AML-193 (cell line): ENCODE measurements around the gene IGDCC3.

Experiments
- DNase-seq, 2 experiments: peaks; one replicate each; lab custom pipeline; 2025; lab: John Stamatoyannopoulos, UW

Gene IGDCC3

DNA sequence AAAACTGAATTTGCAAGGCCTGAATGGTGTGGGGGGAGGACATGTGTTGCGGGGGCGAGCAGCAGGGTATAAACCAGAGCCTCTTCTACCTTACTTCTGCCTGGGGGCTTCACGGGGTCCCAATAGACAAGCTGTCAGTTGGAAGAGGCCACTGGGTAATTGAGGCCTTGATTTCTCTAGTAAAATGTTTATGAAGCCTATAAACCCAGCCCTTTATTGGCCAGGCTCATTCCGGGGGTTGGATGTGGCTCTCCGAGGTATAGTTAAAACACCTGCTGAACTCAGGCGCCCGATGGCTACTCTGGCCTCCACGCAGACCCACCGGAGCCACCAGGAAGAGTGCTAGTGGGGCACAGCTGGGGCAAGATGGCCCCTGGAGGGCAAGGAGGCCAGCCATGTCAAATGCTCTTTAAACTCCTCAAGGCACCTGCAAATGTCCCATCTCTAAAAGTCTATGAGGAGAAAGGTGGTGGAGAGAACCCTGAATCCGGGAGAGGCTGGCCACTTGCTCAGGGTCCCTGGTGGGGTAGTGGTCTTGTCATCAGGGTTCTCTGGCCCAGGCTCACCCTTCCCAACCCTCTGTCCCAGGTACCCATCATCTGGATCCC, 34.3 kb downstream of the IGDCC3 start:
- DNase-seq, result no peak

DNA sequence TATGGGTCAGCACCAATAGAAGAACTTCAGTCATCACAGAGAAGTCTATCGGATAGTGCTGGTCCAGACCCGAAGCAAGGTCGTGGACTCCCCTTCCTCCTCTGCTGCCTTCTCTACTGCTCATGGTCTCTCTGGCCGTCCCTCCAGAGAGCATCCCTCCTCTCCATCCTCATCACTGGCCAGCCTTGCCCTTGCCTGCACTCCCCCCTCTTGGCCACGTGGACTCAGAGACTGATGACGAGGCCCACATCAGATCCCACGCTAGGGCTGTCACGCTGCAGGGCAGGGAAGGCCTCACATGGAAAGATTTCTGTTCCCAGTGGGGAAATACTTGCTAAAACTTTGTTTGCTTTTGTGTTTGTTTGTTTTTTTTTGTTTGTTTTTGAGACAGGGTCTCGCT, 35.3 kb downstream of the IGDCC3 start:
- no peak for DNase-seq

DNA sequence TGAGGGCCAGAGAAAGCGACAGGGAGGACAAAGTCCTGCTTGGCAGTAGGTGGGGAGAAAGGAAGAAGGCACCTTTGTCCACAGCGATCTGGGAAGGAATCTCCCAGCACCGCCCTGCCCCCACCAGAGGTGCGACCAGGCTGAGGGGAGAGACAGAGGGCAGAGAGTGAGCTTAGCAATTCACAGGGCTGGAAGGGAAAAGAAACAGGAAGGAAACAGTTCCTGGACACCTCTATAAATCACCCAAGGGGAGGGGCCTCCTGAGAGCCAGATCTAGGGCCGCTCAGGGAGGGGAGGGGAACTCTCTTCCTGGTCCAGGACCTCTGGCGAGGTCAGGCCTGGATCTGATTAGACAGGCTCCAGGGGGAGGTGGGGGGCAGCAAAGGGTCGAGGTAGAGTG, 37.9 kb downstream of the IGDCC3 start:
- no peak for DNase-seq

DNA sequence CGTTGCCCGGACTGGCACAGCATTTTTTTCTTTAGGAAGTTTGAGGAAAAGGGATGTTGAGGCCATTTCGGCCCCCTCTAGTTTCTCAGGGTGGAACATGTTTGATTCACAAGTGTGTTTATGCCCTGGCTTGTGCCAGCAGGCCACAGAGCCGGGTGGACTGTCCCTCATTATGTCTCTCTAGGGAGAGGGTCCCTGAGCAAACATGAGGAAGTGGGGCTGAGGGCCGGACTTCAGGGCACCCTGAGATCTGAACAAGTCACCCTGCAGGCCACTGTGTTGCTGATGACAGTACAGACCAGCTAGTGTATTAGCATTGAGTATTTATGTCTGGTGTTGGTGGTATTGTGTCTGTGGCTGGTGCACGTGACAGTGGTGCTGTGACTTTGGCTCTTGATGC, 38.4 kb downstream of the IGDCC3 start:
- no peak for DNase-seq

DNA sequence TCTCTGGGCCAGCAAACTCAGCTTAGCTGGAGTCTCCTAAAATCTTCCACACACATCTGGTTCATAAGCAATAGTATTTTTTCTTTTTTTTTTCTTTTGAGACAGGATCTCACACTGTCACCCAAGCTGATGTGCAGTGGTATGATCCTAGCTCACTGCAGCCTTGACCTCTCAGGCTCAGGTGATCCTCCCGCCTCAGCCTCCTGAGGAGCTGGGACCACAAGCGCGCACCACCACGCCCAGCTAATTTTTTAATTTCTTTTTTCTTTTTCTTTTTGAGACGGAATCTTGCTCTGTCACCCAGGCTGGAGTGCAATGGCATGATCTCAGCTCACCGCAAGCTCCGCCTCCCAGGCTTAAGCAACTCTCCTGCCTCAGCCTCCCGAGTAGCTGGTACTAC, 39.0 kb downstream of the IGDCC3 start:
- no peak for DNase-seq

DNA sequence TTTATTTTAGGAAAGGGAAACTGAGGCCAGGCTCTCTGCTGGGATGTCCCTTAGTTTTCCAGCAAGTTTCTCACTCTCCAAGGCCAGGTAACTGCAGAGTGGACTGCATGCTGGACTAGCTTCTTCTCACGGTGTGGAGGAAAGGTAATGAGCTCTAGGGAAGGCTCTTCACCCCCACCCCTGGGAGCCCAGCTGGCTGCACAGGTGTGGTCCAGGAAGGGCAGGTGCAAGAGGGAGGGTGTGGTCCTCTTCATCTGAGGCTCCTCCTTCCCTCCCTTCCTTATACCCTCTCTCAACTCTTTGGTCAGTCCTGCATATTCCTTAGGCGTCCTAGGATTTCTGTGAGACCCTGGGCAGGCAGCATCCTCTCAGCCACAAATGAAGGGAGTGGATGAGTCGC, 39.4 kb downstream of the IGDCC3 start:
- no peak for DNase-seq

DNA sequence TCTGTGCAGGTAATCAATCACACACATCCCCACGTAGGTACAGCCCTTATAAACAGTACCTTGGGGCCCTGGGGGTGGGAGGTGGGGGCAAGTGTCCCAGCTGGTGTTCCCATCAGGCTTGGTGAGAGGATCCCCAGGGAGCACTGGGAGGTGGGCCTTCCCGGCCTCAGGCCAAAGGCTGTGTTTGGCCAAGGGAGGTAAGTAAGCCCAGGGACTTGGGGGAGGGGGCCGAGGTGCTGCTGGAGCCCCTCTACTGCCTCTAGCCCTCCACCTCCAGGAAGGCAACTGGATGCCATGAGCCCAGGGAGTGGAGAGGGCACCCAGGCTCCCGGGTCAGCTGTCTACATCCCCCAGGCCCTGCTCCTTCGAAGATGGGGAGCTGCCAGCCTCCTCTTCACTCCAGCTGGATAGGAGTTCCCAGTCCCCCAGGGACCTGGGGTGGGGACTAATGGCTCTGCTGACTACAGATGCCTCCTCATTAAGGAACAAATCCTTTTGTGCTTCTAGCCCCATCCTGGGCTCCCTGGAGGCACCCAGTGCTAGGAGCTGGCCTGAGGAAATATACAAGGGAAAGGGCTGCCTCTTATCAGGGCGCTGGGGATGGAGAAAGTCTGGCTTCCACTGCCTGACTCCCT, 40.2 kb downstream of the IGDCC3 start:
- DNase-seq, result no peak

DNA sequence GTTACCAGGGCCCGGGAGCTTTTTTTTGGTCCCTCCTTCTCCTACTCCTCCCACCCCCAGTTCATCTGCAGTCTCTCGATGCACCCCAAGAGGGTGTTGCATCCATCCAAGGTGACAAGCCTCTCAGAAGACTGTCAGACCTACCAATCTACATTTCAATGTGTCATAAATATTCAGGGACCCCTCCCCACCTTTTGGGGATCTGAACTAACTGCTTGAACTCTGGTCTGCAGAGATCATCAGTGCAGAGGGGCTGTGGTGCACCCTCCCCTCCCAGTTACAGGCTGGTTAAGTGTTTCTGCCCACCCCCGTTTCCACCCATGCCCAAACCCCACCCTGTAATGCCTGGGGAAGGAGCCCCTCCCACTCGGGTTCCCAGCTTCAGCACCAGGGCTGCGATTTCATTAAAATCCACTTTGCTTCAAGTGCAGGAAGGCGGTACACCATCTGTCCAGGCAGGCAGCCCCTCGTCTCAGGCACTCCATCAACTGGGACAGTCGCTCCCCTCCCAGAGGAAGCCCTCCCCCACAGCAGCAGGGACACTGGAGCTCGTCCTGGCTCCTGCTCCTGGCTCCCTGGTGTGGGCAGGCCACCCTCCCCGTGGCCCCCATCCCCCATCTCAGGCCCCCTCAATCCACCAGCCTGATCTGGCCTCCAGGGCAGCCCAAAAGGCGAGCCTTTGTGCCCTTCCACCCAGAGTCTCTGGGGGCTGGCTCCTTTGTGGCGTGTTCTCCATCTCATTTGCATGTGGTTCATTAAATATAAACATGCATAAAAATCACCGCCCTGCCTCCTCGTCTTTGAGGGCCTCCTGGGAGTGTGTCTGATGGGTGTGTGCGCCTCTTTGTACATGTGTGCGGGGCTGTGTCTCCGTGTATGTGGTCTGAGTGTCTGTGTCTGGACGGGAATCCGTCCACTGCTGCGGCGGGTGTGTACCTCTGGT, 41.0 kb downstream of the IGDCC3 start:
- no peak for DNase-seq

DNA sequence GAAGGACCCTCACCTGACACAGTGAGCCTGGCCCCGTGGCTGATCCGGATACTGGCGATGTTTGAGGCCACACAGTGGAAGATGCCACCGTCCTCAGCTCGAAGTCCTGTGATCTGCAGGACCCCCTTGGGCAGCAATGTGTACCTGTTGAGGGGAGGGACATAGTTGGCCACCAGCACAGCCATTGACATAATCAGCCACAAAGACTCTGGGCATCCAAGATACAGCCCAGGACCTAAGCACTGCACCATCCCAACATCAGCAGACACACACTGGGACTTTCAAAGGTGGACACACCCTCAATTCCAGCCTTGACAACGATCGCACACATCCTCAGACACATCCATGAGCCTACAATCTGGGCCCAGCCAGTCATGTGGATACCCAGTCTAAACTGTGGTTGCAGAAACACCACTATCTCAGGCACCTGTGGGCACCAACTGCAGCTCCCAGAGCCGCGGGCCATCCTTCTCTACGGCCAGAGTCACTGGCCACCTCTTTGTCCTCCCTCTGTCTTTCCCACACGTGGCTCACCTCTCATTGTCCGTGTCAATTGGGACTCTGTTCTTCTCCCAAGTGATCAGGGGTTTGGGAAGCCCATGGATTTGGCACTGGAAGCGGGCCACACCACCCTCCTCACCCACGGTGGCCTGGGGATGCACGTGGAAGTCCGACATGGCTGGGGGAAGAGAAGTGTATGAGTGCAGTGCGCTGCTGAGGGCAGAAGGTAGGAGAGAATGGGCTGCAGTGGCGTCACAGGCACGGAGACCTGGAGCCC, 42.3 kb downstream of the IGDCC3 start:
- DNase-seq, result no peak

DNA sequence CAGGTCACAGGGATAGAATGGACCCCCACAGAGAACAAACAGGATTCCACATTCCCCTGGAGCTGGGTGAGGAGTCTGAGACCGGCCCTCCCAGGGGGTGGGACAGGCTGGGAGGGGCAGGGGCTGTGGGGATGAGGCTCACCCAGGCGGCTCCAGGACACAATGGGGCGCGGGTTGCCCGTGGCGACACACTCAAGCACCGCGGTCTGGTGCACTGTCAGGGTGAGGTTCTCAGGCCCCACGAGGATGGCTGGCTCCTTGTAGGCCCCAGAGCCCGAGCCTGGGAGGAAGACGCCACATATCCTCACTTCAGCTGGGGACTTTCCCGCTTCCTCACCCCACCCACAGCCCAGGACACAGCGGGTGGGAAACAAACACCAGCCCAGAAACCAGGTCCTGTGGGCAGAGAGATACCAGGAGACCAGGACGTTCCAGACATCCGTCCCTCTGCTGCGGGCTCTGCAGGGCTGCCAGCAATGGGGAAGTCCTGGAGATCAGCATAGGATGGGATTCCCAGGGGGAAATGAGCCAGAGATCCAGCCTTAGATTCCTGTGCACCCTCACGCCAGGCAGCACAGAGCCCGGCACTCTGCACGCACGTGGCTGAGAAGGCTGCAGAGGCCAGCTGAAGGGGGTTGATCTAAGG, 43.1 kb downstream of the IGDCC3 start:
- no peak for DNase-seq

DNA sequence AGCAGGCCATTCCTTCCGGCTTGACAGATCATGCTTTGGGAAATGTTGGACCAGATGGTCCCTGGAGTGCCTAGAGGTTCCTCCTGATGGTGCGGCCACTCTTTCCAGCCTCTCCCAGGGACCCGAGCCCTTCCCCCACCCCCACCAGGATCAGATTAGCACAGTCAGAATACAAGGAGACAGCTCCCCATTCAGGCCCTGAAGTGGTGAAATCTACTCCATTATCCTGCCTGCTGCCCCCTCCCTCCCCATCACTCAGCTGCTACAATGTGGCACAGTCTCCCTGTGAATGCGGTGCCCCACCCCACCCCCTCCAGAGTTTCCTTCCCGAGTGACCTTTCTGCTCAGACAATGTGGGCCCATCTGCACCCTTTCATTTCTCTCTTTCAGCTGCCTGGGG, 43.9 kb downstream of the IGDCC3 start:
- no peak for DNase-seq

DNA sequence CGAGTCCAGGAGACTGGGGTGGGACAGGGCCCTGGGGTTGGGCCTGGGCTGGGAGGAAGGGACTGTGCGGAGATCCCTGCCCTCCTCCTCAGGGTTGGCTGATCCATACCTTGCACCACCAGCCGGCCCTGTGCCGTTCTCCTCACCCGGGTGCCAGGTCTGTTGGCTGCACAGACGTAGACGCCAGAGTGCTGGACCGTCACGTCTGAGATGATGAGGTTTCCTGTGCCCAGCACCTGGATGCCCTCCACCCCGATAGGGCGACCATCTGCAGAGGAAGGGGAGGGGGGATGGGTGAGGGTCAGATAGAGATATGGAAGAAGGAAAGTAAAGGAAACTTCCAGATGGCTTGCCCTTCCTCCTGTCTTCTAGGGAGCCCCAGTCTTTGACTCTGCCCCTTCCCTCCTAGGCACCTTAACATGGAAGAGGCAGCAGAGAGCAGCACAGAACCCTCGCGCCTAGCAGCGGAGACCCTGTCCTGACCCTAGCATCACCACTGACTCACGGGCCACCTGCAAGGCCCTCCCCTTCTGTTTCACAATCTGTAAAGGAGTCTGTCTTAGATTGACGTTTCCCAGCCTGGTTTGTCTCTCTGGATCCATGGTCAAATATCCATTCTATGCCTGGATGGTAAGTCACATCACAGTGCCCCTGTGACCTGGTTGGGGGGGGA, 44.5 kb downstream of the IGDCC3 start:
- DNase-seq, result no peak

DNA sequence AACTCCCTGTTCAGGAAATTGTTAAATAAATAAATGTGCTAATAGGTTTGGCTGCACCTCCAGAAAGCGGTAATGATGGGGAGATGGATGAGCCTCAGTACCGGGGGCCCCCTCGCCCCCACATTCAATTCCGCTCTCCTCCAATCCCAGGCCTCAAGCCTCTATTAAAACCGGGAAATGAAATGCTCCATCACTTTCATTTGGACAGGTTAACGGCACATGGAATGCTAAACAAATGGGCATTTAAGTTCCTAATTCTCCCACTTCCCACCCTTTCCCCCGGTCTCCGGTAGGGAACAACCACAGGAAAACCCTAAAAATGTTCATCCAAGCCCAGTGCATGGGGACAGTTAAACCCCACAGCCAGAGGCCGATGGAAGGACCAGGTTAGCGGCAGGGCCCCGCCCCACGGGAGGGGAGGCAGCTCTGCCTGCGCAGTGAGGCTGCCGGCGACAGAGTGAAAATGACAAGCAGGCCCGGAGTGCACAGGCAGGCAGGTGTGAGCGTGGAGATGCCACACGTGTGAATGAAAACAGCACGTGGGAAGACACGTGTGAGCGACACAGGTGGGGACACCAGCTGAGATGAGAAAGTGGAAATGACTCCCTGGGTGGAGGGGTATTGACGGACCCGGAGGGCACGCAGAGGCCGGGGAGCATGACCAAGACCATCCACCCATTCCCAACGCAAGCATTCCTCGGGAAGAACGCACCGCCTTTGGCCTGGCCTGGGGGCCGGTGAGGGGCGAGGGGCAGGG, 45.2 kb downstream of the IGDCC3 start:
- DNase-seq, result no peak

DNA sequence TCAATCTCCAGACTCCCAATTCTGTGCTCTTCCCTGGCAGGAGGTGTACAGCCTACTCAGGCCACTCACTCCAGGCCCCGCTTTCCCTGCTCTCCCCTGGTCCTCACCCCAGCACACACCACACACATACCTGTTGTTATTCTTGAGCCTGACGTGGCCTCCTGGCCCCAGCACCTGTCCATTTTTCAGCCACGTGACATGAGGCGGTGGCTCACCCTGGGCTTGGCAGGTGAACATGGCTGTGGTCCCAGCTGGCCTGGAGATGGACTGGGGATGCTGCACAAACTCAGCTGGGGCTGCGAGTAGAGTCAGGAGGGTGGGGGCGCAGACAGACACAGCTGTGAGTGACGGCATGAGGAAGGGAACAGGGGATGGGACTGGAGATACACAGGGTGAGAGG, 46.0 kb downstream of the IGDCC3 start:
- DNase-seq, result no peak

DNA sequence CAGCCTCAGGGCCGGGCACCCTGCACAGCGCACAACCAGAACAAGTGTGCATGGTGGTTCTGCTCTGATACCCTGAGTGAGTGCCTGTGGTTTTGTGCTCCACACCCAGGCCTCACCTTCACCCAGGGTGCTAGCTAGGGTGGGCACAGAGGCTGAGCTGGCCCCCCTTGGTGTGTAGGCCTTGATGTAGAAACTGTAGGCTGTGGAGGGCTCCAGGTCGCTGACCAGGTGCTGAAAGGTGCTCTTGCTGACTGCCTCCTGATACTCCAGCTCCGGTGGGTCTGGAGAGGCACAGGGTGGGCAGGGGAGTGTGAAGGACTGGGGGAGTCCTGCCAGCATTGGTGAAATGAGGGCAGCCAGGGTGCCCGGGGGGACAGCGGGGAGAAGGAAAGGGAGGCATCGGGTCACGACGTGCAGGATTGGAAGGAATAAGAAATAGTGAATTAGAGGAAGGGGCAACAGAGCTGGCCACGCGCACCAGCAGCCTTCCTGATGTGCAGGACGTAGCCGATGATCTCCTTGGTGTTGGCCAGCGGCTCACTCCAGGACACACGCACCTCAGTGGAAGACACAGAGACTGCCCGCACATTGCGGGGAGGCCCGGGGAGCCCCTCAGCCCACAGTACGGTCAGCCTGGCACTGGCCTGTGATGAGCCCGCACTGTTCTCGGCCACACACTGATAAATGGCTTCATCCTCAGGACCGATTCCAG, 46.7 kb downstream of the IGDCC3 start:
- no peak for DNase-seq

DNA sequence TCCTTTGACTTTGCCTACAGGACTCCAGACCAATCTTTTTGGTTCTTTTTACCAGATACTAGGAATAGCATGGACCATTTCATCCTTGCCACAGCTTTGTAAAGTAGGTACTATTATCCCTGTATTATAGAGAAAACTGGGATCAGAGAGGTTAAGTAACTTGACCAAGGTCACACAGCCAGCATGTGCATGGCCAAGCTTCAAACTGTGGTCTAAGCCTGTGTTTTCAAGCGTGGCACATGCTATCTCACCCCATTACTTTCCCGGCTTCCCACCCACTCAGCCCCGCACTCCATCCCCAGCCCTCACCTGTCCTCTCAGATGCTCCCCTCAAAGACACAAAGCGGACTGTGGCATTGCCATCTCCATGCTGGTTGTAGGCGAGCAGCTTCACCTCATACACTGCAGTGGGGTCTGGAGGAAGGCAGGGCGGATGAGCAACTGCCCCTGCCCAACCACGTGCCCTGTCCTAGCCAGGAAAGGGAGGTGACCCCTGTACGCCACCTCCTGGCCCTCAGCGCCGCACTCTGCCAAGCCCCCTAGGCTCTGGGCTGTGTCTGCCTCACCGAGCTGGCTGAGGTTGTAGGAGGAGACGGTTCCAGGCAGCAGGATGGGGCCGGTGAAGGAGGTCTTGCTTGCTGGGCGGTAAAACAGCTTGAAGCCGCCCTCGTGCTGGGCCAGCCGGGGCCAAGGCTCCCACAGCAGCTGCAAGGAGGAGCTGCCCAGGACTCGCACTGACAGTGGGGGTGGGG, 47.6 kb downstream of the IGDCC3 start:
- no peak for DNase-seq

DNA sequence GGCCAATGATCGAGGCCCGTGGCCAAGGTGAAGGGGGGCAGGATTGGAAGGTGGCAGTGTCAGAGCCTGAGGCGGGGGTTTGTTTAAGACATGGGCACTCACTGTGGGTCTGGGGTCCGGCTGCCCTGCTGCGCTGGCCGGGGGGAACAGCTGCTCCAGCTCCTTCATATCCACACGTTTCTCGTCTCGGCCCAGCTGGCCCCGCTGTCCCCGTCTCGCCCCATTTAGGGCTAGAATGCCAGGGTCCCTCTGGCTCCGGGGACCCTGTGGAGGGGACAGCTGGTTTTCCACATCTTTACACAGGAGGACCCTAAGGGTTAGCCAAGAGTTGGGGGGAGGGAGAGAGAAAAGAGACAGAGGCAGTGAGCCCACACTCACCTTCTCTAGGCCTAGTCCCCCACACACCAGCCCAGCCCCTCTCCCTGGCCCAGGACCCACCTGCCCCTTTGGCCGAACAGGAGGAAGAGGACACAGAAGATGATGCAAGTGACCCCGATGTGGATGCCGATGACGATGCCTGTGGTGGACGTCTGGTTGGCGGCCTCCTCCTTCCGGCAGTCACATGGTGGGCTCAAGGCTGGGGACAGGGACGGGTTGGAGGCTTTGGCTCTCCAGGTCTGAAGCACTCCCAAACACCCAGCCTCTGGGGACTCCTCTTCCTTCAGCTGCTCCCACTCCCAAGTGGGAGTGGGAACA, 48.4 kb downstream of the IGDCC3 start:
- no peak for DNase-seq

DNA sequence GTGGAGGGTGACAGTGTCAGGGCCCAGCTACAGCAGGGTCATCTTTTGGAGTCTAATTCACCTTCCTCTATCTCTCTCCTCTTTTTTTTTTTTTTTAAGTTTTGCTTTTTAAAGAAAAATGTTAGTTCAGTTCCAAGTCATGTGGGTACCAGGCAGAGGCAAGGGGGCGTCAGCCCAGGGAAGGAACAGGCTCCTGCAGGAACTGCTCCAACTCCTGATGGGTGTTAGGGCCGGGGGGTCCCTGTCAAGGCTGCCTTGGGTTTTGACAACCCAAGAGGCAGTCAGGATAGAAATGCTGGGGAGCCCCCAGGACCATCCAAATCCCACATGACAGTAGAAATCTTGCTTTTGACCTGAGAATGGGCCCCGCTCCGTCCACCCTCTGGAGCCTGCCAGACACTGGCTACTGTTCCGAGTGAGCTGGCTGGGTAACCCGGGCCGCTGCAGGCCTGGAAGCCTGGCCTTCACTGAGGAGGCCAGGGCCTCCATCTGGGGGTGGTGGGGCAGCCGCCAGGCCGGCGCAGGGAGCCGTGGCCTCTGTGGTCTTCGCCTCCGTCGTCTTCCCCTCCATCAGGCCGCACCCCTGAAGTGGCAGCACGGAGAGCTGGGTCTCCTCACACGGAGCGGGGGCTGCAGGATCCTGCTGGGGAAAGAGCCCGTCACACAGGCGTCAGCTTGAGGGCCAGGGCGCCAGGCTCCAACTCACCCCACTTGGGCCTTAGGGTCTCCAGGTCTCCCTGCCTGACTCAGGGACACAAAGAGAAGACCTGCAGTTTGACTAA, 49.1 kb downstream of the IGDCC3 start:
- no peak for DNase-seq
